ENCODE measurements around the gene TMEM131. TPM values are rescaled to one million over a fixed set of nuclear protein-coding genes. Genes with fewer than 3 reads are reported as not detected.

The TMEM131 gene
- total and polyA plus RNA-seq, 11 donors: 9.3 to 38.3 (median 31.2) TPM

- Histone ChIP-seq H3K27me3 (no peaks in the 10 kb centered on the region), H3K4me3 (no peak overlapping the region), H3K4me1 (peaks cover 0 to 33% (median 24%) of the 10 kb centered on the region in 12 donors), H3K9me3 (peaks cover 0 to 18% (median 8%) of the 10 kb centered on the region in 12 donors), H3K27ac (no peak overlapping the region), H3K36me3 (no peaks in the 10 kb centered on the region)
- 77 to 100% (median 94%) methylated on average over 1 of the region's 1 CpG for WGBS, 4 donors
- DNase-seq (peak in 1 of 5 donors; percentile 19), ATAC-seq (no peak)
- TF ChIP-seq, protein P1, sequence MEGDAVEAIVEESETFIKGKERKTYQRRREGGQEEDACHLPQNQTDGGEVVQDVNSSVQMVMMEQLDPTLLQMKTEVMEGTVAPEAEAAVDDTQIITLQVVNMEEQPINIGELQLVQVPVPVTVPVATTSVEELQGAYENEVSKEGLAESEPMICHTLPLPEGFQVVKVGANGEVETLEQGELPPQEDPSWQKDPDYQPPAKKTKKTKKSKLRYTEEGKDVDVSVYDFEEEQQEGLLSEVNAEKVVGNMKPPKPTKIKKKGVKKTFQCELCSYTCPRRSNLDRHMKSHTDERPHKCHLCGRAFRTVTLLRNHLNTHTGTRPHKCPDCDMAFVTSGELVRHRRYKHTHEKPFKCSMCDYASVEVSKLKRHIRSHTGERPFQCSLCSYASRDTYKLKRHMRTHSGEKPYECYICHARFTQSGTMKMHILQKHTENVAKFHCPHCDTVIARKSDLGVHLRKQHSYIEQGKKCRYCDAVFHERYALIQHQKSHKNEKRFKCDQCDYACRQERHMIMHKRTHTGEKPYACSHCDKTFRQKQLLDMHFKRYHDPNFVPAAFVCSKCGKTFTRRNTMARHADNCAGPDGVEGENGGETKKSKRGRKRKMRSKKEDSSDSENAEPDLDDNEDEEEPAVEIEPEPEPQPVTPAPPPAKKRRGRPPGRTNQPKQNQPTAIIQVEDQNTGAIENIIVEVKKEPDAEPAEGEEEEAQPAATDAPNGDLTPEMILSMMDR (IDR thresholded peaks at IDR 0.05): no peak
- no peak for TF ChIP-seq POLR2A (IDR thresholded peaks at IDR 0.05)
- intact Hi-C loops (cut with DNase I): no loop called here
Observed at GRCh38 chr2:97730245-97730644, 265.5 kb downstream of the TMEM131 start.

DNA sequence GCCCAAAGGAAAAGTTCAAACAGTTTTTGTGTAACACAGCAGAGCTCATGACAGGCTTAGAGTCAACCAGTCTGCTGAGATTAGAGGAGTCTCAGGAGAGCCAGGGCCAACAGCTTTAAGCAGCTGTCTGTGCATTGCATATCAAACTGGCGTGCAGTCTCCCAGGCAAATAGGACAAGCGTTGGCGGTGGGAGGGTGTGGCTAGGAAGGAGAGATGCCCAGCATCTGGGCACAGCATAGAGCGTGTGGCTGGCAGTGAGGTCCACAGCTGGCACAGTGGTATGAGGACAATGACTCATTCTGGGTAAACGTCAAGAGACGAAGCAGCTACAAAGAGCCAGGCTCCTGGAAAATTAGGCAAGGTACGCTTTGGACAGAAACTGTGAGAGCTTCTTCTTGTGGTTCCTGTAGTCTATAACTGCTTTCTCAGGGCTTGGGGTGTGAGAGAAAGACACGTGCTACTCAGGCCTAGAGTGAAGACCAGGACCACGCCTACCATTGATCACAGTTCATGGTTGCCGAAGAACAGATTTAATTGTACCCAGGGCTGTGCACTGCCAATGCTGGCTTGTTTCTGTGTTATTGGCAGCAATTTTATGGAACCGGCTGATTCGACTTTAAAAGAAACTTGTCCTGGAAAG is 267.5 kb downstream of the TMEM131 start:
- Histone ChIP-seq H3K4me1 (peaks cover 0 to 35% (median 24%) of the 10 kb centered on the region in 12 donors), H3K27ac (peak overlapping the region in 7 of 12 donors; percentile 24 to 88 (median 77)), H3K36me3 (no peaks in the 10 kb centered on the region), H3K27me3 (no peaks in the 10 kb centered on the region), H3K9me3 (peaks cover 0 to 18% (median 8%) of the 10 kb centered on the region in 12 donors), H3K4me3 (no peak overlapping the region)
- intact Hi-C loops (cut with DNase I): no loop called here
- no peak for TF ChIP-seq POLR2A (IDR thresholded peaks at IDR 0.05)
- TF ChIP-seq, protein P1 (IDR thresholded peaks at IDR 0.05): no peak
- DNase-seq (peak in 2 of 5 donors; percentile 75 to 77), ATAC-seq (peak in 3 of 4 donors; percentile 44 to 84 (median 74))
- 69 to 74% (median 72%) methylated on average over 12 of the region's 12 CpGs for WGBS, 4 donors

- H3K27ac ChIP-seq: peak overlapping the region in 7 of 12 donors; percentile 54 to 88 (median 77)
- H3K36me3 ChIP-seq: no peaks in the 10 kb centered on the region
- H3K27me3 ChIP-seq: no peaks in the 10 kb centered on the region
- peaks cover 0 to 18% (median 8%) of the 10 kb centered on the region in 12 donors for H3K9me3 ChIP-seq
- ATAC-seq: no peak
- WGBS, 4 donors: 93 to 95% (median 95%) methylated on average over 7 of the region's 7 CpGs
- intact Hi-C loops (cut with DNase I): no loop called here
- peaks cover 0 to 35% (median 24%) of the 10 kb centered on the region in 12 donors for H3K4me1 ChIP-seq
- DNase-seq: peak in 1 of 5 donors; percentile 25
- TF ChIP-seq, protein P1 (IDR thresholded peaks at IDR 0.05): no peak
- no peak for TF ChIP-seq POLR2A (IDR thresholded peaks at IDR 0.05)
- H3K4me3 ChIP-seq: no peak overlapping the region
Observed at GRCh38 chr2:97727296-97727695, 268.5 kb downstream of the TMEM131 start.

DNA sequence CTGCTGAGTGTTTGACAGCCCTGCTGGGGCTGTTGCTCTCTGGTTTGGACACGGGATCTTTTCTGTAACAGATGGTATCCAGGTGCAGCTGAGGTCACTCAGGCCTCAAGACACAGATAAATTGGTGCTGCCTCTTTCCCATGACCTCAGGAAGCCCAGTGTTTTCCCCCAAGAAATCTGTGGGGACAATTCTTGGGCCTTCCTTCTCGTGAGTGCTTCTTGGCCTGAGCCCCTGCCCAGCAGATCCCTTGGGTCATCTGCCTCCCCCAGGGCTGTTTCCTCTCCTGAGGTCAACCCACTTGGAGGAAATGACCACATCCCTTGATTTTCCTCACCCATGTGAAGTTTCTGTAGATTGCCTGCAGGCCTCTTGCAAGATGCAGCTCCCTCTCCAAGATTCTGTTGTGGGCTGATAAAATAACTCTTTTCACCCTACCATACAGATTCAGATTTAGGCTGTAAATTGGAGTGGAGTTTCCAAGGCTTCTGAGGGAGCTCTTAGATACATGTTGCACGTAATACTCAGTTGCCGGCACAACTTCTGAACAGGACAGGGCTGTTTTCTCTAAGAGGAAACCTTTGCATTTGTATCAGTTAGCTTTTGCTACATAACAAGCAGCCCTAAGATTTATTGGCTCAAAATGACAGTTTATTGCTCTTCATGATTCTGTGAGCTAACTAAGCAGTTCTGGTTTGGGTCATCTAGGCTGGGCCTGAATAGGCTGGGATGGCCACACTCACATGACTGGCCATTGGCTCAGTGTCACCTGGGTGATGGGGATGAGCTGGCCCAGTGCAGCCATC is 269.3 kb downstream of the TMEM131 start:
- H3K9me3 ChIP-seq: peaks cover 0 to 18% (median 8%) of the 10 kb centered on the region in 12 donors
- H3K4me3 ChIP-seq: no peak overlapping the region
- peak in 4 of 5 donors; percentile 60 to 75 (median 72) for DNase-seq
- ATAC-seq: peak; percentile 56 to 88 (median 66)
- intact Hi-C loops (cut with DNase I): no loop called here
- 33 to 74% (median 48%) methylated on average over 4 of the region's 4 CpGs for WGBS, 4 donors
- no peaks in the 10 kb centered on the region for H3K27me3 ChIP-seq
- TF ChIP-seq, protein P1 (IDR thresholded peaks at IDR 0.05): no peak
- no peak for TF ChIP-seq POLR2A (IDR thresholded peaks at IDR 0.05)
- H3K27ac ChIP-seq: peak overlapping the region in 10 of 12 donors; percentile 2 to 88 (median 61)
- peaks cover 0 to 35% (median 24%) of the 10 kb centered on the region in 12 donors for H3K4me1 ChIP-seq
- no peaks in the 10 kb centered on the region for H3K36me3 ChIP-seq

All from heart left ventricle (tissue), 16 donors.